OCI-LY1 (cell line): ENCODE measurements around the gene WNT9A.

Experiments
- H2AFZ ChIP-seq: fragments of 200-600 bp; sonication (generic), shearing (Covaris generic); 2 replicates; pipeline ENCODE4 v1.6.0; 2014; ENCODE audit warnings: antibody characterized with exemption, mild to moderate bottlenecking, low read length
- H3F3A ChIP-seq: fragments of 200-600 bp; sonication (generic), shearing (Covaris generic); 2 replicates; pipeline ENCODE4 v1.6.0; 2014; ENCODE audit warnings: mild to moderate bottlenecking, antibody characterized with exemption, low read length, moderate library complexity; ENCODE audit not compliant: insufficient read depth
- H3K27ac ChIP-seq: fragments of 200-600 bp; sonication (generic); 2 replicates; pipeline ENCODE4 v1.5.1; 2014; ENCODE audit warnings: low read length, mixed run types, mild to moderate bottlenecking, low read depth; ENCODE audit not compliant: poor library complexity, severe bottlenecking
- H3K27me3 ChIP-seq: fragments of 200-600 bp; sonication (generic); 2 replicates; pipeline ENCODE4 v1.6.0; 2014; ENCODE audit warnings: antibody characterized with exemption, mild to moderate bottlenecking, low read length, moderate library complexity; ENCODE audit not compliant: insufficient read depth
- H3K36me3 ChIP-seq: fragments of 200-600 bp; sonication (generic); 2 replicates; pipeline ENCODE4 v1.6.1; 2014; ENCODE audit warnings: mild to moderate bottlenecking, antibody characterized with exemption, low read length, moderate library complexity, mixed read lengths; ENCODE audit not compliant: insufficient read depth
- H3K4me1 ChIP-seq: fragments of 200-600 bp; sonication (generic); 2 replicates; pipeline ENCODE4 v1.5.1; 2014; ENCODE audit warnings: mild to moderate bottlenecking, low read length, moderate library complexity; ENCODE audit not compliant: insufficient read depth, severe bottlenecking
- H3K4me2 ChIP-seq: fragments of 200-600 bp; sonication (generic), shearing (Covaris generic); 2 replicates; pipeline ENCODE4 v1.6.1; 2014; ENCODE audit warnings: low read length
- H3K4me3 ChIP-seq: fragments of 200-600 bp; sonication (generic); 2 replicates; pipeline ENCODE4 v1.5.1; 2014; ENCODE audit warnings: low read length, low read depth, mild to moderate bottlenecking, mixed read lengths; ENCODE audit not compliant: poor library complexity, severe bottlenecking
- H3K79me2 ChIP-seq: fragments of 200-600 bp; shearing (Covaris generic); 2 replicates; pipeline ENCODE4 v1.6.1; 2016; ENCODE audit warnings: mixed run types, low read length, mixed read lengths; ENCODE audit not compliant: insufficient read depth
- H3K9ac ChIP-seq: fragments of 200-600 bp; sonication (generic), shearing (Covaris generic); 2 replicates; pipeline ENCODE4 v1.6.1; 2014; ENCODE audit warnings: mild to moderate bottlenecking, low read length, mixed read lengths
- H3K9me2 ChIP-seq: fragments of 200-600 bp; sonication (generic), shearing (Covaris generic); 2 replicates; pipeline ENCODE4 v1.6.1; 2014; ENCODE audit warnings: low read depth, mild to moderate bottlenecking, low read length, mixed read lengths
- H3K9me3 ChIP-seq: fragments of 200-600 bp; shearing (Covaris generic); 2 replicates; pipeline ENCODE4 v1.6.1; 2014; ENCODE audit warnings: low read length, mixed read lengths
- H4K20me1 ChIP-seq: fragments of 200-600 bp; sonication (generic), shearing (Covaris generic); 2 replicates; pipeline ENCODE4 v1.6.0; 2016; ENCODE audit warnings: mild to moderate bottlenecking, low read length; ENCODE audit not compliant: insufficient read depth
- EZH2 ChIP-seq: fragments of 200-600 bp; sonication (generic), shearing (Covaris generic); IDR thresholded peaks from 2 replicates; pipeline ENCODE4 v1.8.0; 2017; ENCODE audit warnings: borderline replicate concordance, mixed run types, mild to moderate bottlenecking, antibody characterized with exemption, low read length, moderate library complexity, mixed read lengths
- TF ChIP-seq, protein P1 (sequence below): fragments of 200-600 bp; sonication (generic), shearing (Covaris generic); IDR thresholded peaks from 2 replicates; pipeline ENCODE4 v1.5.1; 2017; ENCODE audit warnings: mild to moderate bottlenecking, antibody characterized with exemption, low read length, moderate library complexity, mixed read lengths

The WNT9A gene

DNA sequence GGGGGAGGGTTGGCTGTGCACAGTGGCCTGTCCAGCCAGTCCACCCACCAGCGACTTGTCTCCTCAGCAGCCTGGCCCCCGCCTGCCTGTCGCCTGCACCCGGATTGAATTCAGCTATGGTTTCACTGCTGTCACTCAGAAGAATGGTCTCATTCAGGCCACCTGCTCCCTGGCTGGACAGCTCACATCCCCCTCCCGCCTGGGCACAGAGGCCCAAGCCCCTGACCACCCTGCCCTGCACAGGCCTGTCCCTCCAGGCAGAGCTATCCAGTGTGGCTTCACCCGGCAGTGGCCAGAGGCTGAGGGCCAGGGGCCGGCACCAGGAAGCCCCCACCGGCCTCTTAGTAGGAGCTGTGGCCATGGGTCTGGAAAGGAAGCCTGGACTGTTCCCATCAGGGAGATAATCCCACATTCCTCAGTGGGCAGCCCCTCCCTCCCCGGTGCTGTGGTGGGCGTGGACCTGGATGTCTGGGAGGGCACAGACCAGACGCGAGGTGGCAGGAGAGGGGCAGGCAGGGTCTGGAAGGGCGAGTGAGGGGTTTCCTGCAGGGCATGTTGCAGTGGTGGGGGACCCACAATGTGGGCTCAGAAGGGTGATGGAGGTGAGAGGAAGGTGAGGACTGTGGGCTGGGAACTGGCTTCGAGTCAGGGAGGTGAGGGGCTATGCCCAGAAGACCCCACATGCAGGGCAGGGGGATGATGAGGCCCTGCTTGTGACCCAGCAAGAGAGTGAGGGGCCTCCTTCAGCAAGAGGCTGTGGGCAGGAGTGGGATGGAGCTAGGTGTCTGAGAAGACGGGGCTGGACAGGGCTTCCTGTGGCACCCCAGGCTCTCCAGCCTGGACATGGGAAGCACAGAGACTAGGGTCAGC lies 30.4 kb downstream of the WNT9A start:
- no peaks in the 10 kb centered on the region for H3K79me2 ChIP-seq
- no peaks in the 10 kb centered on the region for H3K4me1 ChIP-seq
- no peaks in the 10 kb centered on the region for H3K36me3 ChIP-seq
- H3K27me3 ChIP-seq = no peaks in the 10 kb centered on the region
- TF ChIP-seq, protein P1, sequence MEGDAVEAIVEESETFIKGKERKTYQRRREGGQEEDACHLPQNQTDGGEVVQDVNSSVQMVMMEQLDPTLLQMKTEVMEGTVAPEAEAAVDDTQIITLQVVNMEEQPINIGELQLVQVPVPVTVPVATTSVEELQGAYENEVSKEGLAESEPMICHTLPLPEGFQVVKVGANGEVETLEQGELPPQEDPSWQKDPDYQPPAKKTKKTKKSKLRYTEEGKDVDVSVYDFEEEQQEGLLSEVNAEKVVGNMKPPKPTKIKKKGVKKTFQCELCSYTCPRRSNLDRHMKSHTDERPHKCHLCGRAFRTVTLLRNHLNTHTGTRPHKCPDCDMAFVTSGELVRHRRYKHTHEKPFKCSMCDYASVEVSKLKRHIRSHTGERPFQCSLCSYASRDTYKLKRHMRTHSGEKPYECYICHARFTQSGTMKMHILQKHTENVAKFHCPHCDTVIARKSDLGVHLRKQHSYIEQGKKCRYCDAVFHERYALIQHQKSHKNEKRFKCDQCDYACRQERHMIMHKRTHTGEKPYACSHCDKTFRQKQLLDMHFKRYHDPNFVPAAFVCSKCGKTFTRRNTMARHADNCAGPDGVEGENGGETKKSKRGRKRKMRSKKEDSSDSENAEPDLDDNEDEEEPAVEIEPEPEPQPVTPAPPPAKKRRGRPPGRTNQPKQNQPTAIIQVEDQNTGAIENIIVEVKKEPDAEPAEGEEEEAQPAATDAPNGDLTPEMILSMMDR = no peak
- TF ChIP-seq EZH2 = no peak
- H3K9me3 ChIP-seq = no peaks in the 10 kb centered on the region
- no peak overlapping the region for H2AFZ ChIP-seq
- no peaks in the 10 kb centered on the region for H3F3A ChIP-seq
- no peak overlapping the region for H3K9ac ChIP-seq
- no peak overlapping the region for H3K27ac ChIP-seq
- H3K4me3 ChIP-seq = no peak overlapping the region
- H4K20me1 ChIP-seq = no peaks in the 10 kb centered on the region
- H3K9me2 ChIP-seq = no peaks in the 10 kb centered on the region
- no peak overlapping the region for H3K4me2 ChIP-seq

DNA sequence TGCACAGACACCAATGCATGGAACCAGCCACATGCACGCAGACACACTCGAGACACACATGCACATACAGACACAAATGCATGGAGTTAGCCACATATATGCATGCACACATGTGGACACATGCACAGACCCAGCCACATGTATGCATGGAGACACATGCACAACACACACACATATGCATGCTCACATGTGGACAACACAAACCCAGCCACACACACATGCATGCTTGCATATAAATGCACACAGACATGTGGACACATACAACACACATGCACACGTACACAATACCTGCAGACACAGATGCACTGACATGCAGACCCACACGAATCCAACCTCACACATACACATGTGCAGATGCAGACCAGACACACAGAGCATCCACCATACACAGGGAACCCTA lies 31.1 kb downstream of the WNT9A start:
- no peak overlapping the region for H3K4me3 ChIP-seq
- no peak overlapping the region for H3K27ac ChIP-seq
- no peaks in the 10 kb centered on the region for H3K9me3 ChIP-seq
- no peaks in the 10 kb centered on the region for H3K36me3 ChIP-seq
- no peak overlapping the region for H2AFZ ChIP-seq
- no peaks in the 10 kb centered on the region for H3F3A ChIP-seq
- H3K27me3 ChIP-seq = no peaks in the 10 kb centered on the region
- no peak overlapping the region for H3K4me2 ChIP-seq
- no peaks in the 10 kb centered on the region for H3K4me1 ChIP-seq
- no peaks in the 10 kb centered on the region for H4K20me1 ChIP-seq
- no peak overlapping the region for H3K9ac ChIP-seq
- TF ChIP-seq, protein P1 = no peak
- TF ChIP-seq EZH2 = no peak
- H3K79me2 ChIP-seq = no peaks in the 10 kb centered on the region
- no peaks in the 10 kb centered on the region for H3K9me2 ChIP-seq

- H3K27ac ChIP-seq = no peak overlapping the region
- H3K79me2 ChIP-seq = no peaks in the 10 kb centered on the region
- no peaks in the 10 kb centered on the region for H3K36me3 ChIP-seq
- H3K4me2 ChIP-seq = no peak overlapping the region
- no peaks in the 10 kb centered on the region for H4K20me1 ChIP-seq
- H3K27me3 ChIP-seq = no peaks in the 10 kb centered on the region
- no peaks in the 10 kb centered on the region for H3K9me3 ChIP-seq
- no peaks in the 10 kb centered on the region for H3K9me2 ChIP-seq
- H3K4me1 ChIP-seq = no peaks in the 10 kb centered on the region
- no peak overlapping the region for H2AFZ ChIP-seq
- TF ChIP-seq, protein P1 = no peak
- no peak for TF ChIP-seq EZH2
- no peaks in the 10 kb centered on the region for H3F3A ChIP-seq
- no peak overlapping the region for H3K9ac ChIP-seq
- no peak overlapping the region for H3K4me3 ChIP-seq
Measured at GRCh38 chr1:227915564-227916553, 31.9 kb downstream of the WNT9A start.
